Smooth muscle cell (in vitro differentiated cells): ENCODE results near the gene PSD2. TPM values are rescaled to one million over a fixed set of nuclear protein-coding genes. Genes with fewer than 3 reads are reported as not detected.

Experiments
- DNase-seq: peaks from one replicate; lab custom pipeline; 2025; ENCODE audit not compliant: unreplicated experiment; lab: John Stamatoyannopoulos, UW
- H2AFZ ChIP-seq: fragments of 200-600 bp; sonication (generic); 2 replicates; pipeline ENCODE4 v1.6.0; 2016; ENCODE audit warnings: antibody characterized with exemption, low read depth, mild to moderate bottlenecking
- H3F3A ChIP-seq: fragments of 200-600 bp; sonication (generic); 2 replicates; pipeline ENCODE4 v1.6.0; 2017; ENCODE audit warnings: antibody characterized with exemption, low read depth
- H3K27ac ChIP-seq: fragments of 200-600 bp; sonication (generic); 2 replicates; pipeline ENCODE4 v1.5.1; 2016; ENCODE audit warnings: low read depth, mild to moderate bottlenecking
- H3K27me3 ChIP-seq: fragments of 200-600 bp; sonication (generic); 2 replicates; pipeline ENCODE4 v1.6.1; 2016; ENCODE audit warnings: low read depth, mild to moderate bottlenecking
- H3K36me3 ChIP-seq: fragments of 200-600 bp; sonication (generic); 2 replicates; pipeline ENCODE4 v1.5.1; 2016; ENCODE audit warnings: low read depth
- H3K4me1 ChIP-seq: fragments of 200-600 bp; sonication (generic); 2 replicates; pipeline ENCODE4 v1.5.1; 2016; ENCODE audit warnings: low read depth
- H3K4me2 ChIP-seq: fragments of 200-600 bp; sonication (generic); 2 replicates; pipeline ENCODE4 v1.6.0; 2016; ENCODE audit warnings: mild to moderate bottlenecking
- H3K4me3 ChIP-seq: fragments of 200-600 bp; sonication (generic); 2 replicates; pipeline ENCODE4 v1.5.1; 2016; ENCODE audit warnings: mild to moderate bottlenecking
- H3K79me2 ChIP-seq: fragments of 200-600 bp; sonication (generic); 2 replicates; pipeline ENCODE4 v1.6.0; 2016; ENCODE audit warnings: low read depth, mild to moderate bottlenecking
- H3K9ac ChIP-seq: fragments of 200-600 bp; sonication (generic); 2 replicates; pipeline ENCODE4 v1.6.0; 2016; ENCODE audit warnings: low read depth
- H3K9me3 ChIP-seq: fragments of 200-600 bp; sonication (generic); replicated peaks from 2 replicates; pipeline ENCODE4 v1.5.1; 2016; ENCODE audit warnings: low read depth
- H4K20me1 ChIP-seq: fragments of 200-600 bp; sonication (generic); 2 replicates; pipeline ENCODE4 v1.6.0; 2016; ENCODE audit warnings: low read depth
- WGBS: methylation state at CpG from one replicate; pipeline ENCODE4 v1.1.7; 2016; ENCODE audit warnings: low lambda C conversion rate; 5-methylcytosine and 5-hydroxymethylcytosine counted together
- polyA plus RNA-seq: library from polyadenylated mRNA; unstranded; fragments of >200 nt; fragmentation: Nextera tagmentation; extraction: Ambion mirVana; gene quantifications from 2 replicates; pipeline ENCODE4 v1.2.1, GENCODE V29; 2016
- total RNA-seq: library from RNA; depleted of rRNA; stranded (reverse); fragments of >200 nt; gene quantifications from 2 replicates; pipeline ENCODE4 v1.2.3, GENCODE V29; 2014
- TF ChIP-seq, protein P1 (sequence below): fragments of 200-600 bp; sonication (generic); IDR thresholded peaks from 2 replicates; pipeline ENCODE4 v1.5.1; 2017; ENCODE audit warnings: borderline replicate concordance, mild to moderate bottlenecking, antibody characterized with exemption; ENCODE audit not compliant: insufficient read depth, poor library complexity, severe bottlenecking

PSD2 gene
- total and polyA plus RNA-seq, 2 experiments from 2014 or later = 0.54 to 0.81 TPM

DNA sequence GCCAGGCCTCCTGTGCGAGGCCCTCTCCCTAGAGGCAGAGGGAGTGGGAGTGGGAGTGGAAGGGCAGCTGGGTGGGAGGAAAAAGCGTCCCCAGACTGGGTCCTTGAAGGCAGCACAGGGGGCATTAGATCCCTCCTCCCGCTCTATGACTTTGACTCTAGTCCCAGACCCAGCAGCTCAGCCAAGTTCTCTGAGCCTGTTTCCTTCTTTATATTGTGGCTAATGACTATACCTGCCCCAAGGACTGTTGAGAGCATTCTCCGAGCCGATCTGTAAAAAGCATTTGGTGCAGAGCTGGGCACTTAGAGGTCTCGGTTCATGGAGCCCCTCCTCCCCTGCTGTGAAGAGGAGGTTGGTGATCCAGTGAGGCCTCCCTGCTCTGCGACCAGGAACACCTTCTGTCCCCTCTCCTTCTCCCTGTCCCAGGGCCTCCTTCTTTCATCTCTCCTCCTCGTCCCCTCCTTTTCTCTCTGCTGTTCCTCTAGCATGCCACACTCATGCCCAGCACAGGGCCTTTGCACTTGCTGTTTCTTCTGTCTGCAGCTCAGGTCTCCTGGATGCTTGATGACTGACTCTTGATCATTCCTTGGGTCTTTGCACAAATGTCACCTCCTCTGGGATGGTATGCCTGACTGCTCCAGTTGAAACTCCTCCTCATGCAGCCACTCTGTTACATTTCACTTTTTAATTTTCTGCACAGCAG is 23.4 kb upstream of the PSD2 start:
- Histone ChIP-seq H2AFZ (no peak overlapping the region), H4K20me1 (no peaks in the 10 kb centered on the region), H3K4me2 (no peak overlapping the region), H3F3A (no peaks in the 10 kb centered on the region), H3K9me3 (no peaks in the 10 kb centered on the region), H3K27me3 (no peaks in the 10 kb centered on the region), H3K4me3 (no peak overlapping the region), H3K27ac (no peak overlapping the region), H3K36me3 (no peaks in the 10 kb centered on the region), H3K79me2 (no peaks in the 10 kb centered on the region), H3K9ac (no peak overlapping the region), H3K4me1 (no peaks in the 10 kb centered on the region)
- TF ChIP-seq, protein P1, sequence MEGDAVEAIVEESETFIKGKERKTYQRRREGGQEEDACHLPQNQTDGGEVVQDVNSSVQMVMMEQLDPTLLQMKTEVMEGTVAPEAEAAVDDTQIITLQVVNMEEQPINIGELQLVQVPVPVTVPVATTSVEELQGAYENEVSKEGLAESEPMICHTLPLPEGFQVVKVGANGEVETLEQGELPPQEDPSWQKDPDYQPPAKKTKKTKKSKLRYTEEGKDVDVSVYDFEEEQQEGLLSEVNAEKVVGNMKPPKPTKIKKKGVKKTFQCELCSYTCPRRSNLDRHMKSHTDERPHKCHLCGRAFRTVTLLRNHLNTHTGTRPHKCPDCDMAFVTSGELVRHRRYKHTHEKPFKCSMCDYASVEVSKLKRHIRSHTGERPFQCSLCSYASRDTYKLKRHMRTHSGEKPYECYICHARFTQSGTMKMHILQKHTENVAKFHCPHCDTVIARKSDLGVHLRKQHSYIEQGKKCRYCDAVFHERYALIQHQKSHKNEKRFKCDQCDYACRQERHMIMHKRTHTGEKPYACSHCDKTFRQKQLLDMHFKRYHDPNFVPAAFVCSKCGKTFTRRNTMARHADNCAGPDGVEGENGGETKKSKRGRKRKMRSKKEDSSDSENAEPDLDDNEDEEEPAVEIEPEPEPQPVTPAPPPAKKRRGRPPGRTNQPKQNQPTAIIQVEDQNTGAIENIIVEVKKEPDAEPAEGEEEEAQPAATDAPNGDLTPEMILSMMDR = no peak
- 86% methylated on average over 8 of the region's 8 CpGs for WGBS
- no peak for DNase-seq

DNA sequence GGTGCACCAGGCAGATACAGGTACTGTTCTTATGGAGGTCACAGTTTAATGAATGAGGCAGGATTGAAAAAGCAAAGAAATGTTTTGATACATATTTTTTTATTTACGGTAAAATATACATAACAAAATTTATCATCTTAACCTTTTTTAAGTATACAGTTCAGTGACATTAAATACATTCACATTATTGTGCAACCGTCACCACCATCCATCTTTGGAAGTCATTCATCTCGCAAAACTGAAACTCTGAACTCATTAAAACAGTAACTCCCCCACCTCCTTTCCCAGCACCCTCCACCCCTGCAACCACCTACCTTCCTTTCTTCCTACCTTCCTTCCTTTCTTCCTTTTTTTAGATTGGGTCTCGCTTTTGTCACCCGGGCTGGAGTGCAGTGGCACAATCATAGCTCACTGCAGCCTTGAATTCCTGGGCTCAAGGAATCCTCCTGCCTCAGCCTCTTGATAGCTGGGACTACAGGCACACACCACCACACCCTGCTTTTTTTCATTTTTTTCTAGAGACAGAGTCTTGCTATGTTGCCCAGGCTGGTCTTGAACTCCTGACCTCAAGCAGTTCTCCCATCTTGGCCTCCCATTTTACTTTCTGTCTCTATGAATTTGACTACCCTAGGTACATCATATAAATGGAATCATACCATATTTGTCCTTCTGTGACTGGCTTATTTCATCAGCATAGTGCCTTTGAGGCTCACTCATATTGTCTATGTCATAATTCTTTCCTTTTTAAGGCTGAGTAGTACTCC is 22.5 kb upstream of the PSD2 start:
- Histone ChIP-seq H4K20me1 (no peaks in the 10 kb centered on the region), H3F3A (no peaks in the 10 kb centered on the region), H3K4me1 (no peaks in the 10 kb centered on the region), H3K9ac (no peak overlapping the region), H3K36me3 (no peaks in the 10 kb centered on the region), H3K79me2 (no peaks in the 10 kb centered on the region), H3K9me3 (no peaks in the 10 kb centered on the region), H3K4me3 (no peak overlapping the region), H3K27me3 (no peaks in the 10 kb centered on the region), H2AFZ (no peak overlapping the region), H3K27ac (no peak overlapping the region), H3K4me2 (no peak overlapping the region)
- TF ChIP-seq, protein P1 = no peak
- no peak for DNase-seq
- 90% methylated on average over 5 of the region's 5 CpGs for WGBS

DNA sequence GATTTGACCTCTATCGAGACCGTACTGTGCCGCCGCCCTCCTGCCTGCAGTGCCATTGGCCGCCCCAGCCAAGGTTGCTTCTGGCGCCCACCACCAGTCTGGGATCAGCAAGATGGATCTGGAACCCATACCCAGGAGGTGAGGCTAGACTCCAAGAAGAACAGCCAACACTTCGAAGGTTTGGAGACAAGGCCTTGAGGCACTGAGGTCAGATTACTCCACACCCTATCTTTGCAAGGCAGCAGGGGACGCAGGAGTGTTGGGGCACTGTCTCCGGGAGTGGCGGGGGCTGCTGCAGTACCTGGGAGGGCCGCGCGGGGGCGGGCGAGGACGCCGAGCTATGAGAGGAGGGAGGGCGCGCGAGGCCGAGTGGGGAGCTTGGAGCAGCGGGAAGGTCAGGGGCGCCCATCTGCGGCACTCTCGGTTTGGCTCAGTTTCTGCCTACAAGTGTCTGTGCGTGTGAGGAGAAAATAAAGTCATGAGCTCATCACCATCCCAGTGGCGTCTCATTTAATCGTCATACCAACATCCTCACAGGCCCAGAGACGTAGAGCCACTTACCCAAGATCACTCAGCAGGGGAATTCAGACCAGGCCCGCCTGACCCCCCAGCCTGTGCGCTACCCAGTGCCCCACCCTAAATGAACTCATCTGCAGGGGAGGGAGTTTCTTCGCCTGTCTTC is 20.5 kb upstream of the PSD2 start:
- Histone ChIP-seq H3K9me3 (no peaks in the 10 kb centered on the region), H3K4me2 (no peak overlapping the region)
- DNase-seq = peak; percentile 58

More for the DNA sequence above, 20.5 kb upstream of the PSD2 start:
- no peaks in the 10 kb centered on the region for H4K20me1 ChIP-seq
- no peaks in the 10 kb centered on the region for H3K79me2 ChIP-seq
- TF ChIP-seq, protein P1 = peak; percentile 85
- no peak overlapping the region for H3K9ac ChIP-seq
- H3F3A ChIP-seq = no peaks in the 10 kb centered on the region
- H3K27me3 ChIP-seq = peaks cover 10% of the 10 kb centered on the region
- H2AFZ ChIP-seq = no peak overlapping the region
- no peaks in the 10 kb centered on the region for H3K36me3 ChIP-seq
- no peak overlapping the region for H3K4me3 ChIP-seq
- H3K4me1 ChIP-seq = no peaks in the 10 kb centered on the region
- 31% methylated on average over 28 of the region's 32 CpGs for WGBS
- no peak overlapping the region for H3K27ac ChIP-seq
